ENCODE measurements around the gene GNAO1.

GNAO1 gene

GRCh38 chr16:56303880-56304279 lies 112.6 kb downstream of the GNAO1 start:
- TF ChIP-seq ELF4 (IDR thresholded peaks at IDR 0.05) (no peak), LEF1 (IDR thresholded peaks at IDR 0.05; ENCODE audit: borderline replicate concordance) (no peak), CTBP1 (IDR thresholded peaks at IDR 0.05; ENCODE audit: borderline replicate concordance) (no peak), PKNOX1 (IDR thresholded peaks at IDR 0.05) (no peak), HDGF (IDR thresholded peaks at IDR 0.05; ENCODE audit: borderline replicate concordance) (no peak), SUZ12 (IDR thresholded peaks at IDR 0.05) (no peak), FOXA1 (IDR thresholded peaks at IDR 0.05) (no peak), SP1 (IDR thresholded peaks at IDR 0.05) (no peak), FOXK2 (IDR thresholded peaks at IDR 0.05) (no peak), ZNF384 (IDR thresholded peaks at IDR 0.05) (no peak), FOXM1 (IDR thresholded peaks at IDR 0.05; ENCODE audit: borderline replicate concordance) (no peak), L3MBTL2 (conservative IDR thresholded peaks at IDR 0.05) (no peak), TARDBP (IDR thresholded peaks at IDR 0.05) (no peak), ARNT (IDR thresholded peaks at IDR 0.05) (no peak), NFRKB (IDR thresholded peaks at IDR 0.05) (no peak), BHLHE40 (IDR thresholded peaks at IDR 0.05; ENCODE audit: borderline replicate concordance) (no peak)
- ChIA-PET POLR2A (no interaction called here), CTCF (no interaction called here)
- no peak for DNase-seq (ENCODE audit: extremely low spot score)

- no peak for TF ChIP-seq FOXM1 (IDR thresholded peaks at IDR 0.05; ENCODE audit: borderline replicate concordance)
- no peak for TF ChIP-seq ELF4 (IDR thresholded peaks at IDR 0.05)
- TF ChIP-seq NFRKB (IDR thresholded peaks at IDR 0.05): no peak
- no peak for TF ChIP-seq TARDBP (IDR thresholded peaks at IDR 0.05)
- TF ChIP-seq LEF1 (IDR thresholded peaks at IDR 0.05; ENCODE audit: borderline replicate concordance): no peak
- TF ChIP-seq HDGF (IDR thresholded peaks at IDR 0.05; ENCODE audit: borderline replicate concordance): no peak
- TF ChIP-seq PKNOX1 (IDR thresholded peaks at IDR 0.05): no peak
- TF ChIP-seq BHLHE40 (IDR thresholded peaks at IDR 0.05; ENCODE audit: borderline replicate concordance): no peak
- TF ChIP-seq FOXA1 (IDR thresholded peaks at IDR 0.05): no peak
- TF ChIP-seq ZNF384 (IDR thresholded peaks at IDR 0.05): no peak
- TF ChIP-seq L3MBTL2 (conservative IDR thresholded peaks at IDR 0.05): no peak
- CTCF ChIA-PET: interaction anchor here (1.4 kb wide), 1 partner anchor 12 kb away, joined by 5 read pairs; no protein-coding TSS in a partner anchor
- no peak for DNase-seq (ENCODE audit: extremely low spot score)
- POLR2A ChIA-PET: no interaction called here
Measured at GRCh38 chr16:56305956-56306565, 114.8 kb downstream of the GNAO1 start.

- DNase-seq (ENCODE audit: extremely low spot score): no peak
- ChIA-PET POLR2A (no interaction called here), CTCF (interaction anchor here (1.4 kb wide), 1 partner anchor 11 kb away, joined by 5 read pairs; no protein-coding TSS in a partner anchor)
- TF ChIP-seq SUZ12 (IDR thresholded peaks at IDR 0.05) (no peak), HDGF (IDR thresholded peaks at IDR 0.05; ENCODE audit: borderline replicate concordance) (no peak), BHLHE40 (IDR thresholded peaks at IDR 0.05; ENCODE audit: borderline replicate concordance) (no peak), FOXK2 (IDR thresholded peaks at IDR 0.05) (no peak), PKNOX1 (IDR thresholded peaks at IDR 0.05) (no peak), ARNT (IDR thresholded peaks at IDR 0.05) (no peak), SP1 (IDR thresholded peaks at IDR 0.05) (no peak), TARDBP (IDR thresholded peaks at IDR 0.05) (no peak)
Measured at GRCh38 chr16:56306690-56307533, 115.6 kb downstream of the GNAO1 start.

- DNase-seq (ENCODE audit: extremely low spot score): no peak
- ChIA-PET CTCF (interaction anchor here (1.4 kb wide), 1 partner anchor 11 kb away, joined by 5 read pairs; no protein-coding TSS in a partner anchor), POLR2A (no interaction called here)
- TF ChIP-seq NFRKB (IDR thresholded peaks at IDR 0.05): no peak
- TF ChIP-seq TARDBP (IDR thresholded peaks at IDR 0.05): no peak
- TF ChIP-seq SP1 (IDR thresholded peaks at IDR 0.05): no peak
- TF ChIP-seq LEF1 (IDR thresholded peaks at IDR 0.05; ENCODE audit: borderline replicate concordance): no peak
- no peak for TF ChIP-seq ARNT (IDR thresholded peaks at IDR 0.05)
- no peak for TF ChIP-seq FOXA1 (IDR thresholded peaks at IDR 0.05)
Measured at GRCh38 chr16:56307534-56307873, 116.2 kb downstream of the GNAO1 start.

- TF ChIP-seq CTBP1 (IDR thresholded peaks at IDR 0.05; ENCODE audit: borderline replicate concordance) (no peak), FOXA1 (IDR thresholded peaks at IDR 0.05) (no peak), PKNOX1 (IDR thresholded peaks at IDR 0.05) (no peak), ELF4 (IDR thresholded peaks at IDR 0.05) (no peak), TARDBP (IDR thresholded peaks at IDR 0.05) (no peak)
- ChIA-PET CTCF (interaction anchor here (0.8 kb wide), 2 partner anchors 9 to 844 kb away, joined by 3 read pairs; no protein-coding TSS in a partner anchor), POLR2A (no interaction called here)
Measured at GRCh38 chr16:56309008-56309407, 117.7 kb downstream of the GNAO1 start.

GRCh38 chr16:56310690-56311089 lies 119.4 kb downstream of the GNAO1 start:
- TF ChIP-seq HDGF (IDR thresholded peaks at IDR 0.05; ENCODE audit: borderline replicate concordance) (no peak), SP1 (IDR thresholded peaks at IDR 0.05) (no peak), TARDBP (IDR thresholded peaks at IDR 0.05) (no peak), CTBP1 (IDR thresholded peaks at IDR 0.05; ENCODE audit: borderline replicate concordance) (no peak), ELF4 (IDR thresholded peaks at IDR 0.05) (no peak), PKNOX1 (IDR thresholded peaks at IDR 0.05) (no peak), NFRKB (IDR thresholded peaks at IDR 0.05) (no peak), SUZ12 (IDR thresholded peaks at IDR 0.05) (no peak), FOXM1 (IDR thresholded peaks at IDR 0.05; ENCODE audit: borderline replicate concordance) (no peak), L3MBTL2 (conservative IDR thresholded peaks at IDR 0.05) (no peak), ZNF384 (IDR thresholded peaks at IDR 0.05) (no peak), ARNT (IDR thresholded peaks at IDR 0.05) (no peak), FOXK2 (IDR thresholded peaks at IDR 0.05) (no peak), BHLHE40 (IDR thresholded peaks at IDR 0.05; ENCODE audit: borderline replicate concordance) (no peak), FOXA1 (IDR thresholded peaks at IDR 0.05) (no peak), LEF1 (IDR thresholded peaks at IDR 0.05; ENCODE audit: borderline replicate concordance) (no peak)
- POLR2A ChIA-PET: no interaction called here
- DNase-seq (ENCODE audit: extremely low spot score): no peak
- CTCF ChIA-PET: no interaction called here

More at GRCh38 chr16:56309008-56309407, 117.7 kb downstream of the GNAO1 start:
- no peak for DNase-seq (ENCODE audit: extremely low spot score)
